HG02763 (cell line): ENCODE measurements around the gene LIG4.
"Not testable (repeated sequence)": the region's sequence is repeated elsewhere in the genome, so short reads cannot be mapped to it uniquely, and the experiment has no call there.

Experiments
- ATAC-seq: cut with Tn5 transposase; IDR thresholded peaks from one replicate; pipeline ENCODE4 v1.9.1; 2021; ENCODE audit warnings: mild to moderate bottlenecking, moderate library complexity; ENCODE audit not compliant: unreplicated experiment

The LIG4 gene

GRCh38 chr13:108215436-108215835 is at the start of gene LIG4:
LIG4 (minus strand) TSS chr13:108215536; CDS start chr13:108211268, 4,268 bp downstream.
- peak; percentile 63 for ATAC-seq

- no peak for ATAC-seq
These were observed 48.5 kb upstream of the LIG4 start for GRCh38 chr13:108263621-108264355.

GRCh38 chr13:108257248-108257647 is 41.9 kb upstream of the LIG4 start:
- ATAC-seq = no peak

DNA sequence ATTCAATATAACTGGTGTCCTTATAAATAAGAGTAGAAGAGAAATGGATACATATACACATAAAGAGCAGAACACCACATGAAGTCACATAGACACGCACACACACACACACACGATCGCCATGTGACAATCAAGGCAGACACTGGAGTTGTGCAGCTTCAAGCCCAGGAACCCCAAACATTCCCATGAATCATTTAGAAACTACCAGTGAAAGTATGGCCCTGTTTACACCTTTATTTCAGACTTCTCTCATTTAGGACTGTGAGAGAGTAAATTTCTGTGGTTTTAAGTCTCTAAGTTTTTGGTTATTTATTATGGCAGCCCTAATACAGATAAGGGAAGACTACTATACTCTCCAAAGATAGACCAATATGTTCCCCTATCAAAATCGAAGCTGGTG is 33.8 kb upstream of the LIG4 start:
- ATAC-seq = peak; percentile 54

DNA sequence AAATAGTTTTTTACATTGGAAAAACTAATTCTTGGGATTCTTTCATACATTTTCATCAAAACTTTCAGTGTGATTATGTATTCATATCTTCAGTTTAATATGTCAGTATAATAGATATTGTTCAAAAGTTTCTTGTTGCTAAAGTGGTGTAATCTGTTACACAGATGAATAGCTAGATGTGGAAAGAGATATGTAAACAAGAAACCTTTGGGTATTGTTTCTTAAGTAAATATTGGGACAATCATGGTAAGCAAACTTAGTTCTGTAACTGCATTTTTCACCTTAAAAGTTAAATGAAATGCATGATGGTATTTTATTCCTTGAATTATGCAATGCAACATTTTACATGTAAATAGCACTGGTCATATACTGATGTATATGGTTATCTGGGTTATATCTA is 15.0 kb upstream of the LIG4 start:
- ATAC-seq = no peak

DNA sequence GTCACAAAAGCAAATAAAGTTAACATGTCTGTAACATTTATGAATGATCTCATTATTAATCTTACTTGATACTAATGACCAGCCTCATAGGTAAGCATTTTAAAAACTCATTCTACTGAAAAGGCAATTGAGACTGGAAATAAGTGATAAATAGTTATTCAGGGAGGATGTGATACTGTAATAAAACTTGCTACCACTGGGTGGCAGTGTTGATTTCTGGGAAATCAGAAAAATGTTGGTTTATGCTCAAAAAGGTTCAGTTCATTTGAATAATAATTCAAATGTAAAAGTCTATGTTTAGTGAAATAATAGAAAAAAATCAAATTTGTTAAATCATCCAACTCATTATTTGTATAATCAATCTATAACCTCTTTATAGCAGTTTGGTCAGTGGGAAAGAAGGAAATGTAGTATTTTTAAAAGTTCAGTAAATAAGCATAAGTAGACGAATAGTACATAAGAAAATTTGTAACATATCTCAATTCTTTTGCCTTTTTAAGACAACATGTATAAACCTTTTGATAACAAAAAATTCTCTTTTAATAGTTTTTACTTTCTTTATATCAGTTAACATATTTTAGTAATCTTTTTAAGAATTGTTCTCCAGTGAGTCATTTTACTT is 12.4 kb upstream of the LIG4 start:
- no peak for ATAC-seq

- ATAC-seq = no peak
These were observed 10.8 kb upstream of the LIG4 start for GRCh38 chr13:108226184-108226583.

DNA sequence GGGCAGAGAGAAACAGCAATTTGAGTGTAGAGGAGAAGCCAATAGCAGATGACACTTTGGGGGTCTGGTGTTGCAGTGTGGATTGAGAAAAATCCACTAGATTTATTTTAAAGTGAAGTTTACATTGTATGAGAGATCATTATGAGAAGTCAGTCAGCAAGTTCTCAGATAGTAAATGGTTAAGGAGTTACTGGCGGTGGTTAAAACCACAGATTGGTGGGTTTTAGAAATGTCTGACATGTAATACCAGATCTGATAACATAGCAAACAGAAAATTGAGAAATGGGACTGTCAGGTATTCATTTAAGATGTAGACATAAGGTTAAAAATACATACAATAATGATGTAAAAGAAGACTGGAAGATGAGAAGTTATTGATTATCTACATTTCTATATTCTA is 10.1 kb upstream of the LIG4 start:
- ATAC-seq = no peak

- no peak for ATAC-seq
These were observed 8.6 kb upstream of the LIG4 start for GRCh38 chr13:108223687-108224503.

- no peak for ATAC-seq
These were observed 4.7 kb upstream of the LIG4 start for GRCh38 chr13:108220041-108220440.

GRCh38 chr13:108218044-108218974 is 3.0 kb upstream of the LIG4 start, which contains the start of gene ABHD13:
ABHD13 (plus strand) TSS chr13:108218392; CDS start chr13:108229219, 10,827 bp downstream.
- peak; percentile 77 for ATAC-seq

- ATAC-seq = not testable (repeated sequence)
These were observed 2.1 kb upstream of the LIG4 start for GRCh38 chr13:108217307-108218043.

- ATAC-seq = no peak
These were observed 680 bp downstream of the LIG4 start for GRCh38 chr13:108214441-108215271.

DNA sequence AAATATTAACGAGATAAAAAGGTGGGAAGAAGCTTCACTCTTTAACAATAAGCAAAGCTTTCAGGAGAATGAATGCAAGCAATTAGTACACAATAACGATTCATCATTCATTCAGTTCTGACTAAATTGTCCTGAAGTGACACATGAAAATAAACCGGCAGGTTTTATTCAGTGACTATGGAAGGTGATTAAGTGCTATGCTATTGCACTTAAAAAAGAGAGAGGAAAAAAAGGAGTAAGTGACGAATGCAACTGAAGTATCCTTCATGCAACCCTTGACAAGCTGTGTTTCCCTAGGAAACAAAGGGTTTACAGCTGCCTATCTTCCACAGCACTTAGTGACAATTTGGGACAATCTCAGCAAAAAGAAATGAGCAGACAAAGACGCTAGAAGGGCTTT is 1.4 kb downstream of the LIG4 start:
- ATAC-seq = no peak

DNA sequence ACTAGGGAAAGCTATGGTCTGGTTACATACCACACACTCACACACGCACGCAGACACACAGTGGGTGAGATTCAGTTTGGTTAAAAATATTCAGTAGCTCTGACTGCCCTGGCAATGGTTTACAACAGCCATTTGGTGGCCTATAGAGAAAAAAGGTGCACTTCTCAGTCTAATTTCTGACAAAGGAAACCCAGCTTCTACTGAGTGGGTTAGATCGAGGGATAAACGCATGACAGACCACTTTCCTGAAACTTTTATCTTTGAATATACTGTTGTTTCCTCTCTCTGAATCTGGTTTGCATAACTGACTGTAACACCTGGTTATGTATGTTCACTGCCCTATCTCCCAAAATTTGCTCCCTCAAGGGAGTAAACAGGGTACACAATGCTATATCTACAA is 2.5 kb downstream of the LIG4 start:
- peak; percentile 48 for ATAC-seq

GRCh38 chr13:108210551-108210950 is 4.8 kb downstream of the LIG4 start:
- ATAC-seq = no peak

DNA sequence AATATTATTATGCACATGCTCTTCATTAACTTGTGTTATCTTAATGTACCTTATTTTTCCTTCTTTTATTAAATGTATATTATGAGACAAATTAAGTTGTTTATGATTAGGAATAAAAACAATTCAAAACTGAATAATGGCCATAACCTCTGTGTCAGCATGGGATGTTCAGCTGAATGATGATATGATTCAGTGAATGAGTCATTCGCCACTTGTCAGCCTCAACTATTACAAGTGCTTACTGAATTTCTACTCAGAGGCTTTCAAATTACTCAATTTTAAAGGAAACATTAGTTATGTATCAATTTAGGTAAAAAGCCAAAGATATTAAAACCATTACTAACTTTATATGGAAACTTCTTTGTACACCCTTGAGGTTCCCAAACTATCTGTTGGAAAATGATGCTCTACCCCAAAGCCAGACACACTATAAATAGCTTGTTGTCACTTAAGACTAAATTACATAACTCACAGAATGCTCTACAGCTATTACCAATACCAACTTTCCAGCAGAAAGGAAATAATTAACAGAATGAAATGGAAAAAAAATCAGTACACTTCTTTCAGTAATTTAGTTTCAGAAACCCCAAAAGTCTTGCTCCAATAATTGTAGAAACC is 14.4 kb downstream of the LIG4 start:
- ATAC-seq = no peak

DNA sequence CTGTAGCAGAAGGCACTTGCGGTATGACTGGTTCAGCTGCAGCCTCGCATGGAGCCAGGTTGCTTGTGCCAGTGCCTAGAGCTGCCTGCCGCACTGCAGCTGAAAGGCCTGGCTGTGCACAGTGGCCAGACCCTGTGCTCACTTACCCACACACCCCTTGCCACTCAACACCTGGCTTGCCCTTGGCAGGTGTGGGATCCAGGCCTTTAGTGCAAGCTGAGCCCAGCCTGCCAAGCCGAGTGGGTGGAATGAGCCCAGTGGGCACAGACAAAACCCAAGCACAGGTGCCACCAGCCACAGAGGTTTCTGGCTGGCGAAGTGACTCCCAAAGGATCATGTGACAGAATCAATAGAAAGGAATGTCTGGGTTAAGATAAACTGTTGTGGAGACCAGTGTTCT is 19.5 kb downstream of the LIG4 start:
- no peak for ATAC-seq

DNA sequence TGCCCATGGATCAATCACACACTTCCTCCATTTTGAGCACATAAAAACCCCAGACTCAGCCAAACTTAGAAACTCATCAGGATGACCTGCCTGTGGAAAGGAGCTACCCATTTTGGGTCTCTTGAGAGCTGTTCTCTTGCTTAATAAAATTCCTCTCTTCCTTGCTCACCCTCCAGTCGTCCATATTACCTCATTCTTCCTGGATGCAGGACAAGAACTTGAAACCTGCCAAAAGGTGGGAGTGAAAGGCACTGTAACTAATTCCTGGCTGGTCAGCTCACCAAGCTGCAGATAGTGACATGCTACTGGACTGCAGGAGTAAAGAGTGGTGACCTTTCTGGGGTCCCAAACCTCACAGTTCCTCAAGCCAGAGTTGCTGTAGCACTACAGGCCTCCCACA is 20.2 kb downstream of the LIG4 start:
- ATAC-seq = no peak
